C4-2B (cell line): ENCODE data around the gene RELN.

Experiments
- H3K27ac ChIP-seq: fragments of 450-650 bp; 2 replicates; pipeline ENCODE4 v1.5.1; 2017
- ZFX ChIP-seq: fragments of 450-650 bp; IDR thresholded peaks from 2 replicates; pipeline ENCODE4 v1.6.1; 2017
- TF ChIP-seq, protein P1 (sequence below): fragments of 450-650 bp; conservative IDR thresholded peaks from 2 replicates; pipeline ENCODE4 v1.5.1; 2017; ENCODE audit warnings: mild to moderate bottlenecking

Gene RELN

DNA sequence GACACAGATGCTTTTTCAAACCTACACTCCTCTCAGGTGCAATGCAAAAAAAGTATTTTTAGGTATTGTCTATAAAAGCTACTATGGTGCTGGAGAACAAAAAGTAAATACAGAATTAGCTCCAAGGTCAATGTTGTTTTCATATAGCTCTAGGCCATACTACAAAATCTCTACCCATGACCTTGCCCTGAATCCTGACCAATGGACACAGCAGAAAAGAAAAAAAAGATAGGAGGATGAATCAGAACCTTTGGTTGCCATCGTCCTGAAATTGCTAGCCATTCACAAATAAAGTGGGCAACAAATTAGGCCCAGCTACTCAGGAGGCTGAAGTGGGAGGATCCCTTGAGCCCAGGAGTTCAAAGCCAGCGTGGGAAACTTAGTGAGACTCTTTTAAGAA is 35.2 kb upstream of the RELN start:
- TF ChIP-seq, protein P1, sequence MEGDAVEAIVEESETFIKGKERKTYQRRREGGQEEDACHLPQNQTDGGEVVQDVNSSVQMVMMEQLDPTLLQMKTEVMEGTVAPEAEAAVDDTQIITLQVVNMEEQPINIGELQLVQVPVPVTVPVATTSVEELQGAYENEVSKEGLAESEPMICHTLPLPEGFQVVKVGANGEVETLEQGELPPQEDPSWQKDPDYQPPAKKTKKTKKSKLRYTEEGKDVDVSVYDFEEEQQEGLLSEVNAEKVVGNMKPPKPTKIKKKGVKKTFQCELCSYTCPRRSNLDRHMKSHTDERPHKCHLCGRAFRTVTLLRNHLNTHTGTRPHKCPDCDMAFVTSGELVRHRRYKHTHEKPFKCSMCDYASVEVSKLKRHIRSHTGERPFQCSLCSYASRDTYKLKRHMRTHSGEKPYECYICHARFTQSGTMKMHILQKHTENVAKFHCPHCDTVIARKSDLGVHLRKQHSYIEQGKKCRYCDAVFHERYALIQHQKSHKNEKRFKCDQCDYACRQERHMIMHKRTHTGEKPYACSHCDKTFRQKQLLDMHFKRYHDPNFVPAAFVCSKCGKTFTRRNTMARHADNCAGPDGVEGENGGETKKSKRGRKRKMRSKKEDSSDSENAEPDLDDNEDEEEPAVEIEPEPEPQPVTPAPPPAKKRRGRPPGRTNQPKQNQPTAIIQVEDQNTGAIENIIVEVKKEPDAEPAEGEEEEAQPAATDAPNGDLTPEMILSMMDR: no peak

DNA sequence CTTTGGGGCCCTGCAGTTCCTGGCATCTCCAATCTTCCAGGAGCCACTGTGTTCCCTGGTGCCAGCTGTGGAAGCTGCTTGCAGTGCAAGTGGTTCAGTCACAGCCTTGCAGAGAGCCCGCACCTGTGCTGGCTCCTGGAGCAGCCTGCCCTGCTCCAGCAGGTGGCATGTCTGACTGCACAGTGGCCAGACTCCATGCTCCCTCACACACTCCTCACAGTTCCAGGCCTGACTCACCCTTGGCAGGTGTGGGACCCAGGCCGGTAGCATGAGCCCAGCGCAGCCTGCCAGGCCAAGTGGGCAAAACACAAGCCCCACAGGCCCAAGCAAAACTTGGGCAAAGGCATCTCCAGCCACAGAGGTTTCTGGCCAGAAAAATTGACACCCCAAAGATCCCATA is 33.6 kb upstream of the RELN start:
- H3K27ac ChIP-seq: no peak overlapping the region
- TF ChIP-seq, protein P1: no peak
- TF ChIP-seq ZFX: no peak

More for the DNA sequence above, 35.2 kb upstream of the RELN start:
- no peak overlapping the region for H3K27ac ChIP-seq

DNA sequence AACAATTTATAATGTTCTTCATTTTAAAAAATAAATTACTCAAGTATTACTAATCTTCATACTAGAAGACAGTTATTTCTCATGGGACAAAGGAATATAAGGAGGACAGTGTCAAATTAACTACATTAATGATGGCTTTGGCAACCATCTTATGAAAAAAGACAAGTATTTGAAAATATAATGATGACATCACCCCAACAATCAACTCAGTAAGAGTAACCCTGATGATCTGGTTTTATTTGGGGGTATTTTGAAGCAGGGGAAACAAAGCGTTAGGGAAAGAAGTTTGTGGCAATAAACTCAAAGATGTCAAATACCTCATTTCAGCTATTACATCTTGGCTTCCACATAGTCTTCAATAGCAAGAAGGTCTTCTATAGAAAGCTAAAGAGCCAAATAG is 29.0 kb upstream of the RELN start:
- no peak overlapping the region for H3K27ac ChIP-seq
- TF ChIP-seq, protein P1: no peak
- TF ChIP-seq ZFX: no peak

DNA sequence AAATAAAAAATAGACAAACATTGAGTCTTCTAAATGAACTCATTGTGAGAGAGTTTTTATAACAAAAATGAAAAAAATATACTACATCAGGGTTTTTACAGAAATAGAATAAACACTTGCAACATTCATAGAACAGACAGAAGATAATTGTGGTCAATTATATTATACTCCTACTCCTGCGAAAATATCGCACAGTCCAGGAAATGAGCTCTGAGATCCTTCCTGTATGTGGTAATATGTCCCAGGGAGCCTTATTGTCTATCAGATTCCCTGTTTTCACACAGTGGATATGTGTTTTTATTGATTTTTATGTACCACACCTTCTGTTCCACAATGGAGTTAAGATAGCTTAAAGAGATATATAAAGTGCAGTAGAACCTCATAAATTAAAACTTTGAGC is 27.5 kb upstream of the RELN start:
- H3K27ac ChIP-seq: no peak overlapping the region
- TF ChIP-seq, protein P1: no peak
- no peak for TF ChIP-seq ZFX

DNA sequence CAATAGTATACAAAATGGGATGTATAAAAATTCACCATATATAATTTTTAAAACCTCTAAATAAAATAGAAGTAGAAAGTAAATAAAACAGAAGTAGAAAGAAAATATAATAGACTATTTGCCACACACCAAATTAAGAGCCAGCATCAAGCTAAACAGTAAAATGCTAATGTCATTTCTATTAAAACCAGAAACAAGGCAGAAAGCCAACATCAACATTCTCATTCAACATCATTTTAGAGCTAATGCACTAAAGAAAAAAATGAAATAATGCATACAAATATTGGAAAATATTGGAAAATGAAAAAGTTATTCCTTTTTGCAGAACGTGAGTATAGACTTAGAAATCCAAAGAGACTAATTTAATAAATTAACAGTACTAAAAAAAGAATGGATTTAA is 23.4 kb upstream of the RELN start:
- H3K27ac ChIP-seq: no peak overlapping the region
- TF ChIP-seq ZFX: no peak
- TF ChIP-seq, protein P1: no peak

DNA sequence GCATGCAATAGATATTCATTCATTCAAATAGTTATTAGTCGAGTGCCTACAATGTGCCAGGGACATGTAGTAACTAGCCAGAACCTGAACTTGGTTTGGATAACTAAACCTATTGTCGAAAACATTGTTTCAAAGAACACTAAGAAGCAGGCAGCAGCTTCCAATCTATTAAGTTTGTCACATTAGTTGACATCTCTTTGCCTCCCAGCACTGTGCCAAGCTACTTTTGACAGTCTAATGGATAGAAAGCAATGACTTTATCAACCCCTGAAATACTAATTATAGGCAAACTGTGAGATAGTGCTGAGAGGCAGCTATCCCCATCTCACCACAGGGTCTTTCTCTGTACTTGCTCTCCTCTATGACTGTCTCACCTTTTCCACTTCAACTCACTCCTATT is 22.4 kb upstream of the RELN start:
- no peak overlapping the region for H3K27ac ChIP-seq
- TF ChIP-seq, protein P1: no peak
- no peak for TF ChIP-seq ZFX

DNA sequence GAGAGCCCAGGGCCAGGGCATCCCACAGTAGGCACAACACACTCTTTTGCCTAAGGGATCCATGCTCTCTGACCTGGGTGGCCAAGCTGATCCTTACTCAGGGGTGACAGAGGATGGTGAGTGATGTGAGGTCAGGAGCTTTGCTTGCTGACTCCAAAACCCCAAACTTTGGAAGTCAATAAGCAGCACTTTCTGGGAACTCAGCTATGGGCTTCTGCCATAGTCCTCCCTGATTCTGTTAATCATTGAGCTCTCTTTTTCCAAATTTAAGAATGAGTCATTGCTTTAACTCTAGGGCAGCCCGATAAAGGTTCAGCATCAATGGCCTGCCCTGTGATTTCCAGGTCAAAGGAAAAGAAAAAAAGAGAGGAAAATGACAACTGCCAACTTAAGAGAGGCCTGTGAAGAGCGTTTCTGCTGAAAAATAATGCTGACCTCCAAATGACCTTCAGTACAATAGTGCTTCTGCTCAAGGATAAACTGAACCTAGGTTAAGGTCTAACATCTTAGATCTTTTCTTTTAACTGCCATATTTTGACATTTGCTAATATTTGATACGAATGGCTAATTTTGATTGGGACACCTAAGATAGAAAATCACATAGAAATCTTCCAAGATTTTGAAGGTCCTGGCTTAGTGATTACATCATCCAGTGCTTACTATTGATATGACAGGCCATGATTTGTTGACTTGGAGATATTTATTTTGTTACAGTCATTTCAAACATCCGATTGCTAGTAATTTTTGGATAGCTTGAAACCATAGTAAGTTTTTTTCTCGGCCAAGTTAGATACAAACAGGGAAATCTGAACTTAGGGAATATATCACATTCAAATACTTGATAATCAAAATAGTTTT is 20.8 kb upstream of the RELN start:
- TF ChIP-seq ZFX: no peak
- TF ChIP-seq, protein P1: no peak
- no peak overlapping the region for H3K27ac ChIP-seq
